ENCODE results near the gene CAB39.

Gene CAB39

DNA sequence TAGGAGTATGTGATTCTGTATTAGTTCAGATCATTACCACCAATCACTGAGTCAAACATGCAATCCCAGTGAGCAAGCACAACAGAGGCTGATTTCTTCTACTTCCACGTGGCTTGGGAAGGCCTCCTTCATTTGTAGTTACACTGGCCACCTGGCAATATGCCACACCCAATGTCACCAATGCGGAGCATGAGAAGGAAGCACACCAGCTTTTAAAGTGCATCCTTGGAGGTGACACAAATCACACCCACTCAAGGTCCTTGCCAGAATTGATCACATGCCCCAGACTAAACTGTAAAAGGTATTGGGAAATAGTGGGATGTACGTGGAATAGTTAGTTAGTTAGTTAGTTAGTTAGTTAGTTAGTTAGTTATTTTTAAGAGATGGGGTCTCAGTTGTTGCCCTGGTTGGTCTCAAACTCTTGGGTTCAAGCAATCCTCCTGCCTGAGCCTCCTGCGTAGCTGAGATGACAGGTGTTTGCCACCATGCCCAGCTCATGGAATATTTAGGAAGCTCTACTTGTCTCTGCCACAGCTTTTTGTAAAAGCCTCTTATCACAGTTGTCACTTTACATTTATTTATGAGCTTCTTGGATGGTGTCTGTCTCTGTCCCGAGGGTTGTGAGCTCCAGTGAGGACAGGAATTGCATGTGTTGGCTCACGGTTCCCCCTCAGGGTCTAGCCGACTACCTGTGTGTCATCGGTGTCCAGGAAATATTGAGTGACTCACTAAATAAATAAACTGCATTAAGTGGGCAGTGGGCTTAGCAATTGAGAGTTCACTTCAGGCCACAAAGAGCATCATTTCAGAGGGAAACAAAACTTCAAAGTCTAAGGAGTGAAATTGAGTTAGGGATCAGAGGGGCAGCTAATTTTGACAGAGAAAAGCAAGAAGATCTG is 28.1 kb upstream of the CAB39 start:
- TF ChIP-seq, protein P1, sequence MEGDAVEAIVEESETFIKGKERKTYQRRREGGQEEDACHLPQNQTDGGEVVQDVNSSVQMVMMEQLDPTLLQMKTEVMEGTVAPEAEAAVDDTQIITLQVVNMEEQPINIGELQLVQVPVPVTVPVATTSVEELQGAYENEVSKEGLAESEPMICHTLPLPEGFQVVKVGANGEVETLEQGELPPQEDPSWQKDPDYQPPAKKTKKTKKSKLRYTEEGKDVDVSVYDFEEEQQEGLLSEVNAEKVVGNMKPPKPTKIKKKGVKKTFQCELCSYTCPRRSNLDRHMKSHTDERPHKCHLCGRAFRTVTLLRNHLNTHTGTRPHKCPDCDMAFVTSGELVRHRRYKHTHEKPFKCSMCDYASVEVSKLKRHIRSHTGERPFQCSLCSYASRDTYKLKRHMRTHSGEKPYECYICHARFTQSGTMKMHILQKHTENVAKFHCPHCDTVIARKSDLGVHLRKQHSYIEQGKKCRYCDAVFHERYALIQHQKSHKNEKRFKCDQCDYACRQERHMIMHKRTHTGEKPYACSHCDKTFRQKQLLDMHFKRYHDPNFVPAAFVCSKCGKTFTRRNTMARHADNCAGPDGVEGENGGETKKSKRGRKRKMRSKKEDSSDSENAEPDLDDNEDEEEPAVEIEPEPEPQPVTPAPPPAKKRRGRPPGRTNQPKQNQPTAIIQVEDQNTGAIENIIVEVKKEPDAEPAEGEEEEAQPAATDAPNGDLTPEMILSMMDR (IDR thresholded peaks at IDR 0.05; ENCODE audit: low read depth, low read length, missing control alignments) = no peak
- no peaks in the 10 kb centered on the region for H3K36me3 ChIP-seq (replicated peaks)
- H3K27ac ChIP-seq = no peak overlapping the region
- in situ Hi-C loops (cut with HindIII; ENCODE audit: low pct_ligation_motif_present, low sequenced_read_pairs) = no loop called here
- no peak for DNase-seq
- no peaks in the 10 kb centered on the region for H3K27me3 ChIP-seq (replicated peaks)
- H3K4me3 ChIP-seq (ENCODE audit: low read depth, low read length) = no peak overlapping the region

DNA sequence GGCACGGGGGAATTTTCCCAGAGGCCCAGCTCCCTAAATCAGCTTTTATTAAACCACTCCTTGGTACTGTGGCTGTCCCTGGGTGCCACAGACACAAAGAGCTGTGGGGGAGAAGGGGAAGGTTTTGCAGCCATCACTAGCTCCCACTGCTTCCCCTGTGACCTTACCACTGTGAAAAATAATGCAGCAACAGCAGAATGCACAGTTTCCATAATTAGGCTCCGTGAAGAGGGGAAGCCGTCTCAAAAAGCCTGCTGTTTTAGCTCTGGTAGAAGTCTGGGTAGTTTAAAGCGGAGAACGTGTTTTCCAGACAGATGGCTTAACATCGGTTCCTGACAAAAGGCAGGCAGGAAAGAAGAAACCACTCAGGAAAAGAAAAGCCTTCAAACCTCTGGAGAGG is 27.5 kb upstream of the CAB39 start:
- Histone ChIP-seq H3K36me3 (replicated peaks) (no peaks in the 10 kb centered on the region), H3K4me3 (ENCODE audit: low read depth, low read length) (no peak overlapping the region), H3K27ac (no peak overlapping the region), H3K27me3 (replicated peaks) (no peaks in the 10 kb centered on the region)
- TF ChIP-seq, protein P1 (IDR thresholded peaks at IDR 0.05; ENCODE audit: low read depth, low read length, missing control alignments) = no peak
- in situ Hi-C loops (cut with HindIII; ENCODE audit: low pct_ligation_motif_present, low sequenced_read_pairs) = no loop called here
- DNase-seq = no peak

DNA sequence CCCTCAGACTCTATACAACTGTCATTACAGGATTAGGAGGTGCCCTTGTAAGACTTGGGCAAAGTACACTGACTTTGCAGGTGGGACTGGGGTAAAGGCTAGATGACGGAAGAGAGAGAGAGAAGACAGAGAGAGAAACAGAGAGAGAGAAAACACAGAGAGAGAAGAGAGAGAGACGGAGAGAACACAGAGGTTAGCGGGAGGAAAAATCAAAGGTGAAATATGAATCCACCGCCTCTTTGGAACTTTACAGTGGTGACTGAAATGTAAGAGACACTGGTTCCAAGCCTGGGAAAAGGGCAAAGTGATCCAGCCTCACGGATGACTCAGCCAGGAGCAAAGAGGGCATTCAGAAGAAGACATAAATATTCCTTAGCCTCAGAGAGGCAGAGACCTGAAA is 25.1 kb upstream of the CAB39 start:
- Histone ChIP-seq H3K27ac (no peak overlapping the region), H3K27me3 (replicated peaks) (no peaks in the 10 kb centered on the region)

DNA sequence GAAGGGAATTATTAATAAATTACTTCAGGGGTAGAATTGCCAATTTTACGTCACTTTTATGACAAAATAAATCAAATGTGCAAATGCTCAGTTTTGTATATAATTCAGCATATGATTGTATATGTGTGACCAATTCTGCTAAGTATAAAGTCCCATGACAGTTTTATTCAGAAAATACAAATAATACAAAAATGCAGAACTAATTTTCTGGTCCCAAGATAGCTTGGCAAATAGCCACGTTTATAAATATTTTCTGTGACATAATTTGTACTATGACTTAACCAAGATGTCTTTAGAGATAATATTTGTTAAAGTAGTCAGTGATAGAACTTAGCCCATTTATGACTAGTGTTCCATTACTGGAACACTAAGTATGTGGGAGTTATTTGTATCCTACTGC is 24.2 kb upstream of the CAB39 start:
- H3K27me3 ChIP-seq (replicated peaks) = no peaks in the 10 kb centered on the region
- in situ Hi-C loops (cut with HindIII; ENCODE audit: low pct_ligation_motif_present, low sequenced_read_pairs) = no loop called here
- DNase-seq = no peak
- H3K27ac ChIP-seq = no peak overlapping the region
- TF ChIP-seq, protein P1 (IDR thresholded peaks at IDR 0.05; ENCODE audit: low read depth, low read length, missing control alignments) = no peak
- H3K36me3 ChIP-seq (replicated peaks) = no peaks in the 10 kb centered on the region
- no peak overlapping the region for H3K4me3 ChIP-seq (ENCODE audit: low read depth, low read length)

More for the DNA sequence above, 25.1 kb upstream of the CAB39 start:
- in situ Hi-C loops (cut with HindIII; ENCODE audit: low pct_ligation_motif_present, low sequenced_read_pairs) = no loop called here
- H3K36me3 ChIP-seq (replicated peaks) = no peaks in the 10 kb centered on the region
- H3K4me3 ChIP-seq (ENCODE audit: low read depth, low read length) = no peak overlapping the region
- DNase-seq = peak; percentile 17
- TF ChIP-seq, protein P1 (IDR thresholded peaks at IDR 0.05; ENCODE audit: low read depth, low read length, missing control alignments) = no peak

DNA sequence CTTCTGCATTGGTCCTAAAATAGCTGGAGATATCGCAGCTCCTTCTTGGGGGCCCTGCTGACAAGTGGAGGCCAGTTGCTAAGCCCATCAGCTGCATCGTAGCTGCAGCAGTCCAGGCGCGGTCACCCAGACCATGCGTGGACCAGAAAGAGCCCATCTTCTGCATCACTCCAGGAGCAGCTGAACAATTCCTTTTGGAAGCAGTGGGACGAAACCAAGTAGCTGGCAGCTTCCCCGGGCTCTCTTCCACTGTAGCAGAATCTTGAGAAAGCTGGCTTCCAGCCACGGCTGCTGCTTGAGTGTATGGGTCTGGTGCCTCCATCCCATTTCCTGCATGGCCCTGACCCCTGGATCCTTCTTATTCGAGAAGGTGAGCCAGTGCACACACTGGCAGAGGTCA is 22.2 kb upstream of the CAB39 start:
- no peaks in the 10 kb centered on the region for H3K36me3 ChIP-seq (replicated peaks)

More for the DNA sequence above, 22.2 kb upstream of the CAB39 start:
- Histone ChIP-seq H3K27me3 (replicated peaks) (no peaks in the 10 kb centered on the region), H3K27ac (no peak overlapping the region), H3K4me3 (ENCODE audit: low read depth, low read length) (no peak overlapping the region)
- no peak for DNase-seq
- in situ Hi-C loops (cut with HindIII; ENCODE audit: low pct_ligation_motif_present, low sequenced_read_pairs) = no loop called here
- TF ChIP-seq, protein P1 (IDR thresholded peaks at IDR 0.05; ENCODE audit: low read depth, low read length, missing control alignments) = no peak
